IPS DF 6.9 (cell line): ENCODE data around the gene TLL1.

Source experiments
- DNase-seq: peaks from one replicate; pipeline ENCODE4 v3.0.0-alpha.2; 2013; ENCODE audit warnings: low read depth, low spot score
- H3K27ac ChIP-seq: one replicate; pipeline ENCODE4 v1.5.1; 2013; ENCODE audit warnings: low read length, control low read depth
- H3K27me3 ChIP-seq: 2 replicates; pipeline ENCODE4 v1.6.1; 2013; ENCODE audit warnings: mild to moderate bottlenecking, low read length; ENCODE audit not compliant: control insufficient read depth, insufficient read depth
- H3K36me3 ChIP-seq: 2 replicates; pipeline ENCODE4 v1.6.1; 2013; ENCODE audit warnings: low read length; ENCODE audit not compliant: control insufficient read depth, insufficient read depth
- H3K4me1 ChIP-seq: 2 replicates; pipeline ENCODE4 v1.6.1; 2013; ENCODE audit warnings: low read length; ENCODE audit not compliant: control insufficient read depth, insufficient read depth
- H3K4me3 ChIP-seq: 2 replicates; pipeline ENCODE4 v1.5.1; 2013; ENCODE audit warnings: mild to moderate bottlenecking, low read length
- H3K9me3 ChIP-seq: 2 replicates; pipeline ENCODE4 v1.6.1; 2013; ENCODE audit warnings: low read length, inconsistent platforms; ENCODE audit not compliant: control insufficient read depth, insufficient read depth
- WGBS: extraction: QIAGEN DNeasy Blood & Tissue Kit; methylation state at CpG from one replicate; pipeline ENCODE4 v1.1.7; 2013; ENCODE audit warnings: mixed read lengths, missing lambda C conversion rate; ENCODE audit not compliant: insufficient read length, insufficient coverage; 5-methylcytosine and 5-hydroxymethylcytosine counted together

TLL1 gene

GRCh38 chr4:165928601-165929000, 55.6 kb downstream of the TLL1 start:
- Histone ChIP-seq H3K4me3 (no peak overlapping the region), H3K27ac (no peak overlapping the region), H3K9me3 (no peaks in the 10 kb centered on the region), H3K36me3 (no peaks in the 10 kb centered on the region), H3K27me3 (no peaks in the 10 kb centered on the region), H3K4me1 (peaks cover 2% of the 10 kb centered on the region; the same call in 1 of the 2 replicates)
- DNase-seq, result no peak
- WGBS, result no CpG with 5 or more reads among the region's 2 CpGs

- Histone ChIP-seq H3K4me3 (no peak overlapping the region), H3K27me3 (no peaks in the 10 kb centered on the region), H3K27ac (no peak overlapping the region), H3K9me3 (no peaks in the 10 kb centered on the region), H3K4me1 (peaks cover 2% of the 10 kb centered on the region; the same call in 1 of the 2 replicates), H3K36me3 (no peaks in the 10 kb centered on the region)
- WGBS, result no CpG with 5 or more reads among the region's 2 CpGs
- DNase-seq, result no peak
These were observed 56.6 kb downstream of the TLL1 start for GRCh38 chr4:165929662-165930061.

GRCh38 chr4:165931741-165932140, 58.7 kb downstream of the TLL1 start:
- Histone ChIP-seq H3K27me3 (no peaks in the 10 kb centered on the region), H3K36me3 (no peaks in the 10 kb centered on the region), H3K9me3 (no peaks in the 10 kb centered on the region), H3K4me1 (peaks cover 2% of the 10 kb centered on the region; the same call in 1 of the 2 replicates), H3K4me3 (no peak overlapping the region), H3K27ac (no peak overlapping the region)
- no CpG with 5 or more reads among the region's 5 CpGs for WGBS
- DNase-seq, result no peak

GRCh38 chr4:165944900-165945299, 71.9 kb downstream of the TLL1 start:
- DNase-seq, result no peak
- no peaks in the 10 kb centered on the region for H3K27me3 ChIP-seq
- no peak overlapping the region for H3K4me3 ChIP-seq
- 100% methylated on average over 1 of the region's 4 CpGs for WGBS
- H3K27ac ChIP-seq, result no peak overlapping the region
- no peaks in the 10 kb centered on the region for H3K9me3 ChIP-seq
- H3K36me3 ChIP-seq, result no peaks in the 10 kb centered on the region
- H3K4me1 ChIP-seq, result no peaks in the 10 kb centered on the region

GRCh38 chr4:165945991-165946390, 73.0 kb downstream of the TLL1 start:
- H3K27me3 ChIP-seq, result no peaks in the 10 kb centered on the region
- H3K4me1 ChIP-seq, result no peaks in the 10 kb centered on the region
- H3K4me3 ChIP-seq, result no peak overlapping the region
- H3K36me3 ChIP-seq, result no peaks in the 10 kb centered on the region
- no peak for DNase-seq
- no CpG with 5 or more reads among the region's 3 CpGs for WGBS
- H3K9me3 ChIP-seq, result no peaks in the 10 kb centered on the region
- no peak overlapping the region for H3K27ac ChIP-seq

- no peak for DNase-seq
- Histone ChIP-seq H3K9me3 (no peaks in the 10 kb centered on the region), H3K36me3 (no peaks in the 10 kb centered on the region), H3K27me3 (no peaks in the 10 kb centered on the region), H3K4me3 (no peak overlapping the region), H3K4me1 (no peaks in the 10 kb centered on the region), H3K27ac (no peak overlapping the region)
- WGBS, result no CpG with 5 or more reads among the region's 3 CpGs
These were observed 74.0 kb downstream of the TLL1 start for GRCh38 chr4:165947019-165947418.

GRCh38 chr4:165953181-165953580, 80.1 kb downstream of the TLL1 start:
- WGBS, result no CpG with 5 or more reads among the region's 4 CpGs
- H3K9me3 ChIP-seq, result no peaks in the 10 kb centered on the region
- H3K4me1 ChIP-seq, result no peaks in the 10 kb centered on the region
- DNase-seq, result no peak
- no peaks in the 10 kb centered on the region for H3K36me3 ChIP-seq
- no peaks in the 10 kb centered on the region for H3K27me3 ChIP-seq
- H3K27ac ChIP-seq, result no peak overlapping the region
- no peak overlapping the region for H3K4me3 ChIP-seq

GRCh38 chr4:165963621-165964020, 90.6 kb downstream of the TLL1 start:
- H3K4me1 ChIP-seq, result no peaks in the 10 kb centered on the region
- WGBS, result no CpG with 5 or more reads among the region's 2 CpGs
- no peak for DNase-seq

GRCh38 chr4:165964591-165964990, 91.6 kb downstream of the TLL1 start:
- Histone ChIP-seq H3K27ac (no peak overlapping the region), H3K4me3 (no peak overlapping the region)

More at GRCh38 chr4:165963621-165964020, 90.6 kb downstream of the TLL1 start:
- H3K36me3 ChIP-seq, result no peaks in the 10 kb centered on the region
- H3K9me3 ChIP-seq, result no peaks in the 10 kb centered on the region; the same call in 1 of the 2 replicates
- H3K27ac ChIP-seq, result no peak overlapping the region
- no peaks in the 10 kb centered on the region for H3K27me3 ChIP-seq
- H3K4me3 ChIP-seq, result no peak overlapping the region

GRCh38 chr4:165965503-165965902, 92.5 kb downstream of the TLL1 start:
- WGBS, result no CpG with 5 or more reads among the region's 2 CpGs
- H3K36me3 ChIP-seq, result no peaks in the 10 kb centered on the region
- no peak overlapping the region for H3K27ac ChIP-seq
- no peaks in the 10 kb centered on the region for H3K4me1 ChIP-seq
- no peaks in the 10 kb centered on the region; the same call in 1 of the 2 replicates for H3K9me3 ChIP-seq
- H3K27me3 ChIP-seq, result no peaks in the 10 kb centered on the region
- no peak for DNase-seq
- no peak overlapping the region for H3K4me3 ChIP-seq

More at GRCh38 chr4:165964591-165964990, 91.6 kb downstream of the TLL1 start:
- no peaks in the 10 kb centered on the region for H3K27me3 ChIP-seq
- no peaks in the 10 kb centered on the region for H3K36me3 ChIP-seq
- no CpG with 5 or more reads among the region's 5 CpGs for WGBS
- no peaks in the 10 kb centered on the region; the same call in 1 of the 2 replicates for H3K9me3 ChIP-seq
- no peak for DNase-seq
- H3K4me1 ChIP-seq, result no peaks in the 10 kb centered on the region

GRCh38 chr4:165966833-165967232, 93.8 kb downstream of the TLL1 start:
- Histone ChIP-seq H3K4me1 (no peaks in the 10 kb centered on the region), H3K9me3 (no peaks in the 10 kb centered on the region; the same call in 1 of the 2 replicates)

More at GRCh38 chr4:165966833-165967232, 93.8 kb downstream of the TLL1 start:
- no CpG with 5 or more reads among the region's 8 CpGs for WGBS
- Histone ChIP-seq H3K27me3 (no peaks in the 10 kb centered on the region), H3K4me3 (no peak overlapping the region), H3K36me3 (no peaks in the 10 kb centered on the region), H3K27ac (no peak overlapping the region)
- no peak for DNase-seq
